Neural progenitor cell (in vitro differentiated cells): ENCODE data around the gene NES. TPM values are rescaled to one million over a fixed set of nuclear protein-coding genes. Genes with fewer than 3 reads are reported as not detected.

Experiments
- DNase-seq: peaks from one replicate; pipeline ENCODE4 v3.0.0-alpha.2; 2016; ENCODE audit warnings: low spot score
- H2AFZ ChIP-seq: fragments of 200-600 bp; sonication (generic); replicated peaks from 2 replicates; pipeline ENCODE4 v1.6.1; 2016; ENCODE audit warnings: antibody characterized with exemption
- H3F3A ChIP-seq: fragments of 200-600 bp; sonication (generic); 2 replicates; pipeline ENCODE4 v1.6.1; 2016; ENCODE audit warnings: antibody characterized with exemption, low read depth
- H3K27ac ChIP-seq: fragments of 200-600 bp; sonication (generic); 2 replicates; pipeline ENCODE4 v1.5.1; 2016; ENCODE audit warnings: mild to moderate bottlenecking
- H3K27me3 ChIP-seq: fragments of 200-600 bp; sonication (generic); 2 replicates; pipeline ENCODE4 v1.6.1; 2016; ENCODE audit warnings: mild to moderate bottlenecking, moderate library complexity
- H3K36me3 ChIP-seq: fragments of 200-600 bp; sonication (generic); 2 replicates; pipeline ENCODE4 v1.5.1; 2016
- H3K4me1 ChIP-seq: fragments of 200-600 bp; sonication (generic); 2 replicates; pipeline ENCODE4 v1.6.1; 2016; ENCODE audit warnings: mixed run types
- H3K4me2 ChIP-seq: fragments of 200-600 bp; sonication (generic); 2 replicates; pipeline ENCODE4 v1.6.1; 2016
- H3K4me3 ChIP-seq: fragments of 200-600 bp; sonication (generic); 2 replicates; pipeline ENCODE4 v1.5.1; 2016
- H3K79me2 ChIP-seq: fragments of 200-600 bp; sonication (generic); 2 replicates; pipeline ENCODE4 v1.6.1; 2016; ENCODE audit warnings: low read depth
- H3K9ac ChIP-seq: fragments of 200-600 bp; sonication (generic); 2 replicates; pipeline ENCODE4 v1.6.1; 2016
- H3K9me3 ChIP-seq: fragments of 200-600 bp; sonication (generic); 2 replicates; pipeline ENCODE4 v1.5.1; 2016; ENCODE audit warnings: low read depth
- H4K20me1 ChIP-seq: fragments of 200-600 bp; sonication (generic); 2 replicates; pipeline ENCODE4 v1.6.1; 2016; ENCODE audit warnings: low read depth
- H3K27ac Mint-ChIP-seq: 3 replicates; pipeline ENCODE4 v1.8.0; 2021; ENCODE audit warnings: mixed read lengths
- H3K27me3 Mint-ChIP-seq: 2 replicates; pipeline ENCODE4 v1.8.0; 2022; ENCODE audit warnings: low read depth, mild to moderate bottlenecking, inconsistent platforms, moderate library complexity, mixed read lengths; ENCODE audit not compliant: insufficient read depth
- H3K36me3 Mint-ChIP-seq: 3 replicates; pipeline ENCODE4 v1.8.0; 2021; ENCODE audit warnings: mixed read lengths
- H3K4me1 Mint-ChIP-seq: 3 replicates; pipeline ENCODE4 v1.8.0; 2021; ENCODE audit warnings: mixed read lengths
- H3K4me3 Mint-ChIP-seq: 3 replicates; pipeline ENCODE4 v1.8.0; 2021; ENCODE audit warnings: mild to moderate bottlenecking, moderate library complexity, mixed read lengths
- H3K9me3 Mint-ChIP-seq: 3 replicates; pipeline ENCODE4 v1.8.0; 2020; ENCODE audit warnings: mixed read lengths
- EZH2 ChIP-seq: fragments of 200-600 bp; sonication (generic); IDR thresholded peaks from 2 replicates; pipeline ENCODE4 v1.6.1; 2017; ENCODE audit warnings: antibody characterized with exemption, mild to moderate bottlenecking, moderate library complexity
- EZH2phosphoT487 ChIP-seq: fragments of 200-600 bp; sonication (generic); IDR thresholded peaks from 2 replicates; pipeline ENCODE4 v1.6.1; 2017; ENCODE audit warnings: antibody characterized with exemption
- total RNA-seq: library from RNA; depleted of rRNA; stranded (reverse); fragments of >200 nt; gene quantifications from 2 replicates; pipeline ENCODE4 v1.2.3, GENCODE V29; 2015; ENCODE audit warnings: low replicate concordance
- TF ChIP-seq, protein P1 (sequence below): fragments of 200-600 bp; sonication (generic); IDR thresholded peaks from 2 replicates; pipeline ENCODE4 v1.5.1; 2017; ENCODE audit warnings: antibody characterized with exemption, mild to moderate bottlenecking

NES gene
- total RNA-seq, 1 donor from 2014 or later, result 83.8 TPM

- no peaks in the 10 kb centered on the region for H3K4me1 ChIP-seq
- Mint-ChIP-seq H3K9me3 (no peaks in the 10 kb centered on the region), H3K27ac (no peak overlapping the region), H3K36me3 (no peaks in the 10 kb centered on the region), H3K4me3 (no peak overlapping the region), H3K4me1 (peaks cover 6% of the 10 kb centered on the region), H3K27me3 (peaks cover 44% of the 10 kb centered on the region)
- H3K79me2 ChIP-seq, result no peaks in the 10 kb centered on the region
- H2AFZ ChIP-seq, result no peak overlapping the region
- H3K9ac ChIP-seq, result no peak overlapping the region
- H3F3A ChIP-seq, result peaks cover 12% of the 10 kb centered on the region
- H3K36me3 ChIP-seq, result no peaks in the 10 kb centered on the region
- peaks cover 38% of the 10 kb centered on the region for H4K20me1 ChIP-seq
- no peak overlapping the region for H3K27ac ChIP-seq
- DNase-seq, result no peak
- peaks cover 100% of the 10 kb centered on the region for H3K27me3 ChIP-seq
- TF ChIP-seq EZH2phosphoT487 (no peak), EZH2 (no peak)
- TF ChIP-seq, protein P1, sequence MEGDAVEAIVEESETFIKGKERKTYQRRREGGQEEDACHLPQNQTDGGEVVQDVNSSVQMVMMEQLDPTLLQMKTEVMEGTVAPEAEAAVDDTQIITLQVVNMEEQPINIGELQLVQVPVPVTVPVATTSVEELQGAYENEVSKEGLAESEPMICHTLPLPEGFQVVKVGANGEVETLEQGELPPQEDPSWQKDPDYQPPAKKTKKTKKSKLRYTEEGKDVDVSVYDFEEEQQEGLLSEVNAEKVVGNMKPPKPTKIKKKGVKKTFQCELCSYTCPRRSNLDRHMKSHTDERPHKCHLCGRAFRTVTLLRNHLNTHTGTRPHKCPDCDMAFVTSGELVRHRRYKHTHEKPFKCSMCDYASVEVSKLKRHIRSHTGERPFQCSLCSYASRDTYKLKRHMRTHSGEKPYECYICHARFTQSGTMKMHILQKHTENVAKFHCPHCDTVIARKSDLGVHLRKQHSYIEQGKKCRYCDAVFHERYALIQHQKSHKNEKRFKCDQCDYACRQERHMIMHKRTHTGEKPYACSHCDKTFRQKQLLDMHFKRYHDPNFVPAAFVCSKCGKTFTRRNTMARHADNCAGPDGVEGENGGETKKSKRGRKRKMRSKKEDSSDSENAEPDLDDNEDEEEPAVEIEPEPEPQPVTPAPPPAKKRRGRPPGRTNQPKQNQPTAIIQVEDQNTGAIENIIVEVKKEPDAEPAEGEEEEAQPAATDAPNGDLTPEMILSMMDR, result no peak
- H3K4me2 ChIP-seq, result no peak overlapping the region
- no peaks in the 10 kb centered on the region for H3K9me3 ChIP-seq
- no peak overlapping the region for H3K4me3 ChIP-seq
These were observed 29.9 kb downstream of the NES start for GRCh38 chr1:156647351-156647750.

- Histone ChIP-seq H3K27ac (no peak overlapping the region), H3K9me3 (no peaks in the 10 kb centered on the region), H2AFZ (no peak overlapping the region), H3K27me3 (peaks cover 100% of the 10 kb centered on the region), H3K4me3 (no peak overlapping the region), H3K79me2 (no peaks in the 10 kb centered on the region), H3K4me1 (no peaks in the 10 kb centered on the region), H3K36me3 (no peaks in the 10 kb centered on the region), H3K4me2 (no peak overlapping the region), H3F3A (peaks cover 17% of the 10 kb centered on the region), H4K20me1 (peaks cover 34% of the 10 kb centered on the region), H3K9ac (no peak overlapping the region)
- TF ChIP-seq EZH2phosphoT487, result no peak
- TF ChIP-seq EZH2, result no peak
- TF ChIP-seq, protein P1, result no peak
- Mint-ChIP-seq H3K27me3 (peaks cover 40% of the 10 kb centered on the region), H3K4me1 (peaks cover 6% of the 10 kb centered on the region), H3K9me3 (no peaks in the 10 kb centered on the region), H3K27ac (no peak overlapping the region), H3K4me3 (no peak overlapping the region), H3K36me3 (no peaks in the 10 kb centered on the region)
- DNase-seq, result no peak
These were observed 30.4 kb downstream of the NES start for GRCh38 chr1:156646738-156647211.

DNA sequence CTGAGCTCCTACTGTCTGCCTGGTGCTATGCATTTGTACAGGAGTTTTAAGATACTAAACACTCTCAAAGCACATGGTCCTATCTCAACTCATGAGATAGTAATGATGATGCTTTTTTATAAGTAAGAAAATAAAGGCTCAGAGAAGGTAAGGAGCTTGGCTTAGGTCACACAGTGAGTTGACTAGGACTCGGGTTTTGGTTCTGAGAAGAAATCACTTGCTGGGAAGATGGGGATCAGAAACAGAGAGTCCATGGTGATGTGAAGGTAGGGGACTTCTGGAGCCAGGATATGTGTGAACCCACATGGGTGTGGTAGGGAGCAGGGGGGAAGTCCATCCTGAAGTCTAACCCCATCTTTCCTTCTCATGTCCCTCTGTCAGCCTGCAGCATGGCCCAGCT, 31.5 kb downstream of the NES start:
- H3K4me1 ChIP-seq, result peaks cover 6% of the 10 kb centered on the region
- no peak overlapping the region for H3K27ac ChIP-seq
- no peaks in the 10 kb centered on the region for H3K9me3 ChIP-seq
- H3K9me3 Mint-ChIP-seq, result no peaks in the 10 kb centered on the region
- no peak overlapping the region for H2AFZ ChIP-seq
- H3K4me1 Mint-ChIP-seq, result peaks cover 16% of the 10 kb centered on the region
- H3K36me3 Mint-ChIP-seq, result no peaks in the 10 kb centered on the region
- no peak overlapping the region for H3K27ac Mint-ChIP-seq
- DNase-seq, result no peak
- H3K27me3 ChIP-seq, result peaks cover 100% of the 10 kb centered on the region
- H4K20me1 ChIP-seq, result peaks cover 35% of the 10 kb centered on the region
- H3F3A ChIP-seq, result peaks cover 26% of the 10 kb centered on the region
- no peak overlapping the region for H3K4me3 ChIP-seq
- H3K4me2 ChIP-seq, result no peak overlapping the region
- peaks cover 48% of the 10 kb centered on the region for H3K27me3 Mint-ChIP-seq
- H3K36me3 ChIP-seq, result no peaks in the 10 kb centered on the region
- H3K9ac ChIP-seq, result no peak overlapping the region
- TF ChIP-seq, protein P1, result no peak
- TF ChIP-seq EZH2, result no peak
- no peaks in the 10 kb centered on the region for H3K79me2 ChIP-seq
- peak overlapping the region; percentile 34 for H3K4me3 Mint-ChIP-seq
